GM06990 (cell line): ENCODE data around the gene KBTBD3.

Source experiments
- DNase-seq: peaks from one replicate; pipeline ENCODE4 v3.0.0-alpha.2; 2011; ENCODE audit not compliant: insufficient read length; ENCODE audit errors: extremely low read depth
- H3K27me3 ChIP-seq: replicated peaks from 2 replicates; pipeline ENCODE4 v1.6.0; 2011; ENCODE audit warnings: low read length; ENCODE audit not compliant: control insufficient read depth, insufficient read depth
- H3K36me3 ChIP-seq: 2 replicates; pipeline ENCODE4 v1.5.1; 2011; ENCODE audit warnings: low read length; ENCODE audit not compliant: control insufficient read depth, insufficient read depth
- H3K4me3 ChIP-seq: replicated peaks from 2 replicates; pipeline ENCODE4 v1.5.1; 2011; ENCODE audit warnings: low read depth, mild to moderate bottlenecking, control low read depth, low read length
- CTCF ChIP-seq: IDR thresholded peaks from 2 replicates; pipeline ENCODE4 v1.5.1; 2011; ENCODE audit warnings: low read length, control low read depth, mild to moderate bottlenecking, inconsistent platforms; ENCODE audit not compliant: insufficient read depth, poor library complexity, severe bottlenecking

The KBTBD3 gene

GRCh38 chr11:106072804-106073203, 4.3 kb downstream of the KBTBD3 start:
- no peaks in the 10 kb centered on the region for H3K36me3 ChIP-seq
- no peak for TF ChIP-seq CTCF
- no peaks in the 10 kb centered on the region for H3K27me3 ChIP-seq
- no peak for DNase-seq
- no peak overlapping the region for H3K4me3 ChIP-seq

GRCh38 chr11:106070606-106071005, 6.5 kb downstream of the KBTBD3 start:
- H3K4me3 ChIP-seq = no peak overlapping the region
- DNase-seq = no peak
- no peaks in the 10 kb centered on the region for H3K36me3 ChIP-seq
- no peaks in the 10 kb centered on the region for H3K27me3 ChIP-seq
- TF ChIP-seq CTCF = no peak

GRCh38 chr11:106063009-106063408, 14.1 kb downstream of the KBTBD3 start:
- no peaks in the 10 kb centered on the region for H3K36me3 ChIP-seq
- no peak for TF ChIP-seq CTCF
- DNase-seq = peak; percentile 13
- no peak overlapping the region for H3K4me3 ChIP-seq
- H3K27me3 ChIP-seq = no peaks in the 10 kb centered on the region

- Histone ChIP-seq H3K4me3 (no peak overlapping the region), H3K27me3 (no peaks in the 10 kb centered on the region), H3K36me3 (no peaks in the 10 kb centered on the region)
- TF ChIP-seq CTCF = no peak
- no peak for DNase-seq
Measured at GRCh38 chr11:106061954-106062949, 14.9 kb downstream of the KBTBD3 start.

GRCh38 chr11:106061249-106061784, 15.8 kb downstream of the KBTBD3 start:
- no peak overlapping the region for H3K4me3 ChIP-seq
- no peak for TF ChIP-seq CTCF
- no peaks in the 10 kb centered on the region for H3K27me3 ChIP-seq
- no peaks in the 10 kb centered on the region for H3K36me3 ChIP-seq
- DNase-seq = no peak
